CD4-positive, alpha-beta T cell treated with Interleukin-15 for 4 hours (primary cell): ENCODE results near the gene HDAC11.

Experiments used
- DNase-seq: peaks from one replicate; pipeline ENCODE4 v3.0.0-alpha.2; 2020; ENCODE audit warnings: low spot score

HDAC11 gene

DNA sequence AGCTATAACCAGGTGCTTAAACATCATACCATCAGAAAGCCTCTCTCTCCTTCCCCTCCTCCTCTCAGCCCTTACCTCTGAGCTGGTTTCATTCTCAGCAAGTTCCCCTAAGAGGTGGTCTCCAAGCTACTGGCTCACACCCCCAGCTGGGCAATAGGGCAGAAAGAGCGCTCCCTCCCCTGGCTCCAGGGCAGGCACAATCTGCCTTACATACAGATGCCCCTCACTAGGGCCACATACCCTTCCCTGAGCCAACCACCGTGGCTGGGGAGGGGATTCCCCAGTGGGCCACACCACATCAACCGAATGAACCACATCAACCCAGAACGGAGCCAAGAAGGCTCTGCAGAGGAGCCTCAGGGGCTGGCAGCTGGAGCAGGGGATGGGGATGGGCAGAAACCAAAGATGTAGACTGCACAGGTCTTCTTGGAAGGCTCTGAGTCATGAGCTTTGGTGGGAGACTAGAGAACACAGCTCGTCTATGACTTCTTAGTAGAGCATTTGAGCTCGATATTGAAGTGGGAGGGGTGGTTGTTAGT, 64.3 kb downstream of the HDAC11 start:
- peak; percentile 60 for DNase-seq

DNA sequence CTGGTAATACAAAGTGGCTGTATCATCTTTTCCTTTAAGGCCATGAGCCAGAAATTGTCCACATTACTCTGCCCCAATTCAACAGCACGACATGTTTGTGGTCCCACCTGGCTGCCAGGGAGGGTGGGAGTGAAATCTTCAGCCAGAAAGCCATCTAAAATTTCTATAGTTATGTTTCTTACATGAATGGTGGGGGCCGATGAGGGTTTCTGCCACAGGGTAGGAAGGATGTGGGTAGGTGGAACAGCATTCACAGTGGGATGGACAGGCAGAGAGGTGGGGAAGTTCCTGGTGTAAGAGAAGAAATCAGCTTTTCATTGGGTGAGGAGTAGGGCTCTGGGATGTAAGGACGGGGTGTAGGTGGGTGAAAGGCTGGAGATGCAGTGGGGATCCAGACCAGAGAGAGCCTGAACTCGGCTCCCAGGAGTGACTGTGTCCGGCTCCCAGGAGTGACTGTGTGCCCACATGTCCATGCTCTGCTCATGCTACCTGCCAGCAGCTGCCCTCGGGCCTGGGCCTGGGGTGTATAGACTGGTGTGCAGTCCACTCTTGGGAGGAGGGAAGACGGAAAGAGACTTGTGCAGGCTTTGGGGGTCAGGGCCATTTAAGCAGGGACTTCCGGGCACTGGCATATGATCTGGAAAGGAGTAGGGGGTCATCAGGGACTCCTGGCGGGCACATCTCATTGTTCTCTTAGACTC, 65.0 kb downstream of the HDAC11 start:
- no peak for DNase-seq

DNA sequence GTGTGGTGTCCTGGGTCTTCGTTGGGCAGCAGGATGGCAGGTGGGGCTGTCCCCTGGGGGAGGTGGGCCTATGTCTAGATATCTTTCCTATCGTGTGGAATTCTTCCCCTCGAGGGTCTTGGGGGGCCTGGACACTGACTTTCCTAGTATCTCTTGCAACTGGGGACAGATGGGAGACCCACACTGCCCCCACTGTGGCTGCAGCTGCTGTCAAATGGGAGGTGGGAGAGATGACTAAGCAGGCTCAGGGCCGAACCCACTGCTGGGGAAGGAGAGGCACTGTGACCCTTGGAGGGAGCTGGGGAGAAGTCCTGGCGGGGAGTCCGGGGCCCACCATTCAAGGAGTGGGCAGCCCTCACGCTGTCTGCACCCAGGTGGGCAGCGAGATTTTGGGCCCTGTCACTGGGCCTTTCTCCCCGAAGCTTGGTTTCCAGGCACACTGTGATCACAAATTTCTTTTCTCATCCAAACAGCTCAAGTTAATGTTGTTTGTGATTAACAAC, 65.9 kb downstream of the HDAC11 start:
- no peak for DNase-seq

DNA sequence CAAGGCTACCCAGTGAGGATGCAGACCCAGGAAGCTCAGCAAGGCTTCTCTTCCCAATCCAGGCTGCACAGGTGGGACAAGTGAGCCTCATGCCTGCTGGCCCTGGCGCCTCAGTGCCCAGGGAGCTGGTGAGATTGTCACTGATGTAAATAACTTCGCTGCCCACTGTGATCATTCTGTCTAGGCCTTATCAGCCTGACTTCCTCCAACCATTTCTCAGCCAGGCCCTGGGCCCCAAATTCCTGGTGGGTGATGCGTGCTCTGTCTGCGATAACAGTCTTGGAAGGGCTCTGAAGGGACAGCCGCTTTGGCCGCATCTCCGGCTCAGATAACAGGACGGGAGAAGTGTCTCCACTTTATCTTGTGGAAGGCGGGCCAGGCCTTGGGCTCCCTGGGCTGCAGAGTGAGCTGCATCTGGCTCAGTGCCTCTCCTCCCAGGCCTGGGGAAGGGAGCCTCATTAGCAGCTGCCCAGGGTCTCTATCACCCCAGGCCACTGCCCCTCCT, 66.6 kb downstream of the HDAC11 start:
- no peak for DNase-seq

DNA sequence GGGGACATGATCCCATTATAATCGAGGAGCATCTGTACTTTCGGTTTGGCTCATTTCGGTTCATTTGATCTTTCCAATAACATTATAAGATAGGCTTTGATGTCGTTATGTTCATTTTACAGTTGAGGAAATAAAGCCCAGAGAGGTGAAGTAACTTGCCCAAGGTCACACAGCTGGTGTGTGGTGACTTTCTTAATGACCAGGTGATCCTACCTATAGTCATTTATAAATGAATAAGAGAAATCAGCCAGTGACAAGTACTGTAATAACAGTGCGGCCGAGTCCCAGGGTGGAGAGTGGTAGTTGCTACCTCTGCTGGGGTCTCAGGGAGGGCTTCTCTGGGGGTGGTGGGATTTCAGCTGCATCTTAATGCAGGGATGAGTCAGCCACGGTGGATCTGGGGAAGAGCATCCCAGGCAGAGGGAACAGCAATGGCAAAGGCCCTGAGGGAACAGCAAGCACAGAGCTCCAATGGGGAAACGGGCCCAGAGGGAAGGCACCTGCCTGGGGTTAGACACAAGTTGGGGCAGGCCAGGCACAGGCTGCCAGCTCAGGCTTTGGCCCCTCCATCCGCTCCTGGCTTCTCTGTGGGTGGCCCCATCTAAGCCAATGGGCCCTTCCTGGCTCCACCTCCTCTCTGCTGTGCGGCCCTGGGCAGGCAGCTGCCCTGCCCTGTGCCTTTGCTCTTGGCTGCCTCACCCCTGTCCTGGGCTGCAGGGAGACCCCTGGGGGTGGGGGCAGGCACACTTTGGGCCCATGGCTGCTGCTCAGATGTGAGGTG, 67.7 kb downstream of the HDAC11 start:
- no peak for DNase-seq

DNA sequence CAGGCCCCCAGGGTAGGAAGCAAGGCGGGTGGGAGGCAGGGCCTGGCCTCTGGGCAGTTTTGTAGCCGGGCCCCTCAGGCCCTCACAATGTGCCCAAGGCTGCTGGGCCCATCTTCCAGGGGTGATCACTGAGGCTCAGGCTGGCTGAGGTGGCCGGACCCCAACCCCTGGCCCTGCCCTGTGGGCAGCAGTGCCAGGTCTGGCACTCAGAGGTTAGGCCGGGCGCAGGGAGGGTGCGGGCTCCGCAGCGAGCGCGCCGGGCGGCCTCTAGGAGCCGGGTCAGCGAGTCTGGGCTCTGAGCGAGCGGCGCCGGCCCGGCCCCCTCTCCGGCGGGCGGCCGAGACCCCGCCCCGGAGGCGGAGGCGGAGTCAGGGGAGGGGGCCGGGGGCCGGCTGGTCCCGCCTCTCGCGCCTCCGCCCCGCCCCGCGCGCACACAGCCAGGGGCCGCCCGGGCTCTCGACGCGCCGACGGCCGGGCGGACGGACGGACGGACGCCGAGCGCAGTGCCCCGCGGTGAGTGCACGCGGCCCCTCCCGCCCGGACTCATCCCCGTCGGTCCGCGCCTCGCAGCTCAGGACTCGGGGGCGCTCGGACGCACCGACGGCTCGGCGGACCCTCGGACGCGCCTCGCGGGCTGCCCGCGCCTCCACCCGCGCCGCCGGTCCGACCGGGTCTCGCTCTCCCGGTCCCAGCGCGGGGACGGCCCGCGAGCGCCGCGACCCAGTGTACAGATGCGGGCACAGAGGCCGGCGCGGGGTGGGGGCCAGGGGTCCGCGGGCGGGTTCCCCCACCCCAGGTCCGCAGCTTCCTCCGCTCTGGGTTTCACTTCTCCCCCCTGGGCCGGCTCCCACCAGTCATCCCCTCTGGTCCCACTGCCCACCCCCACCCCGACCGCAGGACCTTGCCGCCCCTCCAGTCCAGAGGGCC, 68.9 kb downstream of the HDAC11 start, which contains the start of gene FBLN2:
Gene FBLN2, plus strand, starts transcription at position 430 of the 927 bp plus-strand sequence. CDS start 21,231 bp downstream, outside the sequence.
- DNase-seq, result peak; percentile 2

DNA sequence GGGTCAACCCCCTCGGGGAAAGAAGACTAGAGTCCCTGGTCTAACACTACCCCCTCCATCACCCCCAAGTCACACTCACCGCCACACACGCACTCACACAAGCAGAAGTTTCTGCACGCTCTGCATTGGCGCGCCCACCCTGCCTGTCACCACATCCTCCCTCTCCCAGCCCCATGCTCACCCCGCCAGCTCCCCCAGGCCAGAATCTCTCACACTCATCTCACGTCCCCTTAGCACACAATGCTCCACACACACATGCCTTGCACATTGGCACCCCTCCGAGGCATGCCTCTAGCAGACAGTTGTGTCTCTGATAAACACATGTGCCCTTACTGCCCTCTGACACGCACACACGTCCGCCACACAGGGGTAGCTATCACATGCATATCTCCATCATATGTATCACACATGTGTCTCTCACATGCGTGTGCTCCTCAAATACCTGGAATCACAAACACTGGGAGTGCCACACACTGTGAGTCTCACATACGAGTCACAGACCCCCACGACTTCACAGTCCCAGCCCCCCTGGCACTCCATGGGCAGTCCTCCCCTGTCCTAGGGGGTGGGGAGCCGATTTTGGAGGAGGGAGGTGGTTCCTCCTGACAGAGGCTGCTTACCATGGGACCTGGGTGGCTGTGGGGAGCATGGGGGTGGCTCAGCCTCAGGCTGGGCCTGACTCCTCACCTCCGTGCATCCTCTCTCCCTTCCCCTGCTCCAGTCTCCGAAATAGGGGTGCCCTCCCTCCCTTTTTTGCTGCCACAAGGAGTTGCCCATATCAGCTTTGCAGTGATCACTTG, 69.7 kb downstream of the HDAC11 start:
- no peak for DNase-seq

DNA sequence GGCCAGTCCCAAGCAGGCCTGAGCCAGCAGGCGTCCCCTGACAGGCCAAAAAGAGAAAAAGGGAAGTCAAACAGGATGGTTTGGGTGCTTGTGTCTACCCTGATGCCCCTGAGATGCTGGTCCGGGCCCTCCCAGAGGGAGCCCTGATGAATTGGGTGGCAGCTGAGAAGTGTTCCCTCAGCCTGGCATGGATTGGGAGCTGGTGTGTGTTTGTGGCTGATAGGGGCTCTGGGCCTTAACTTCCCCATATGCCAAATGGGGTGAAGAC, 70.3 kb downstream of the HDAC11 start:
- no peak for DNase-seq

DNA sequence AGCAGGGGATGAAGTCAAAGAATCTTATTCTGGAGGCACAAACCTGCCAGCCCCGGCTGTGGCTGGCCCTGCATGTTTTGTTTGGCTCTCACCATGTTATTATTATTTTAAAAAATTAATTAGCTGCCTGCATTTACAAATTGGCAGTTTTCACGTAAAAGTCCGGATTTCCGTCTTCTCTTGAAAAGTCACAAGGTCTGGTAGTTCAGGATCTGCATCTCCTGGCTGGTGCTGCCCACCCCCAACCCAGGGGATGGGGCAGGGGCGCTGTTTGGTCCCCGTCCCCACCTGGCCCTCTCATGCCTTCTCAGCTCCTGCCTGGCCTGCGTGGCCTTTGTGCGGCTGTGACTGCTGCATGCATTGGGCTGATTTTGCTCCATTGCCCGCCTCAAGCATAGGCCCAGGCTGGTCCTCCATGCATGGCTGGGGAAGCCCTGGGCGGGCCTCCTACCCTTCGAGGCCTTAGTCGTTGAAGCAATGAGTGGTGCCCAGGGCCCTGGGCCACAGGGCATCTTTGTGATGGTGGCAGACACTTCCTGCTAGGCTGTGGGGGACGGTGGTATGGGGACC, 70.8 kb downstream of the HDAC11 start:
- DNase-seq, result no peak

DNA sequence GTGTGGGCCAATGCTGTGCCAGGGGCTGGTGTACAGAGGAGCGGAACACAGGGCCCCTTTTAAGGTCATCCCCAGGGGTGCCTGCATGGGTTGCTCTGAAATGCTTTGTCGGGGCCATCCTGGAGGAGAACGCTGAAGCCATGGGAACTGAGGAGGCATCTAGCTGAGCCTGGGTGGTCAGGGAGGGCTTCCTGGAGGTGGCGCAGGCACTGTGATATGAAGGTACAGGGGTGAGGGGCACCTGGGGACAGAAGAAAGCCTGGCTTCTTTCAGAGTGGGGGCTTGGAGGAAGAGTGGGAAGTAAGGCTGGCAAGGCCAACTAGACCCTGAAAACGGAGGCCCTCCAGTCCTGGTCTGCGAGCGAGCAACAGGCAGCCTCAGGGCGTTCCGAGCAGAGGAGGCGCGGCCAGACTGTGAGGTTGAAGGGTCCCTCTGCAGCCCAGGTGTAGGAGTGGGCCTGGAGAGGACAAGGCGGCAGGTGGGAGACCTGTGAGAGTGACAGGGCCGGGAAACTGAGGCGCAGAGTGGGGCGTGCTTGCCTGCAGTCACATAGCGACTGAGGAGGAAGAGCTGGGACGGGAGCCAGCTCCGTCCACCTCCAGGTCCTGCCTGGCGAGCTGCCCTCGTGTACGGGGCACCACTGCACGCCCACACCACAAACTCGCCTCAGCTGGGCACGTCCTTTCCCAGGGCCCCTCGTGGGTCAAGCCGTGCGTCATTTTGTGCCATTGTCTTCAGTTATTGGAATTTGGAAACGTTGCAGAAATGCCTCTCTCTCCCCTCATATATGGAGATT, 72.9 kb downstream of the HDAC11 start:
- DNase-seq, result no peak

DNA sequence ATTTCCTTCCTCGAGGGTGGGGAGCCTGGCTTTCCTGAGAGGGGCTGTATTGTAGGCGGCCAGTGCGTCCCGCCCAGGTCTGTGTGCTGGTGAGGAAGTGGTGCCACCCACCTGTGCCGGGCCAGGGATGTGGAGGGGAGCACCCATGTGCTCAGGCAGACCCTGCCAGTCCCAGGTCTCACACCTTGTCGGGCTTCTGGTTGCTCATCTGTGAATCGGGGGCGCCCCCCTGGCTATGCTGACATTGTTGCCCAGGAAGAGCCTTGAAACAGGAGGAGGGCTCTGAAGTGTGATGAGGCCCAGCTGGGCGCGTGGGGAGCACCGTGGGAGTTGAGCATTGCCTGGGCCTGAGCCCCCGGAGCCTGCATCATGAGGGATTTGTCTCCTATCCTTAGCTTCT, 73.6 kb downstream of the HDAC11 start:
- no peak for DNase-seq

DNA sequence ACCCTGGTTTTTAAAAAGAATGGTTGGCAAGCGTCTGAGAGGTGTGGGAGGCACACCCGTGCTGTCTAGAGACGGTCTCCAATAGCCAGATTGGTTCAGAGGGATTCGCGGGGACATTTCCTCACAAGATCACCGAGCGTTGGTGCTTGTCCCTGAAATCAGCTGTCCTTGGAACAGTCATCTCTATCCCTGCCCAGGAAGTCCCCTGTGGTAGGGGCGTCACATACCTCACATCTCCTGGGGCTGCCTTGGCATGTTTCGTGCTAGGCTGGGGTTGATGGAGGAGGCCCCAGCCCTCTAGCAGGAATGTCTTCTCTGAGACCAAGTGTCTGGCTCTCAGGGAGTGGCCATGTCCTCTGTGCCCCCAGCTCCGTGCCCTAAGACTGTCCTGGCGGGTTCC, 75.6 kb downstream of the HDAC11 start:
- DNase-seq, result no peak
